ENCODE measurements around the gene CMSS1. TPM values are rescaled to one million over a fixed set of nuclear protein-coding genes. Genes with fewer than 3 reads are reported as not detected.

CMSS1 gene
- total RNA-seq, 2 donors from 2014 or later: 18.1 to 22.7 TPM

- Histone ChIP-seq H3K36me3 (no peaks in the 10 kb centered on the region), H3K4me1 (ENCODE audit: control insufficient read depth in 1 of 2, low read depth in 2 of 2) (peaks cover 40 to 79% of the 10 kb centered on the region in 2 donors), H3K27me3 (replicated peaks; ENCODE audit: insufficient read depth) (no peaks in the 10 kb centered on the region), H3K9me3 (no peaks in the 10 kb centered on the region), H3K4me3 (no peak overlapping the region), H3K27ac (peak overlapping the region; percentile 90 to 91)
- TF ChIP-seq CTCF (IDR thresholded peaks at IDR 0.05): no peak
- ATAC-seq (ENCODE audit: insufficient number of reproducible peaks, low FRiP score, low read depth): peak; percentile 72
- peak; percentile 51 for DNase-seq (ENCODE audit: low spot score)
These were observed 126.5 kb downstream of the CMSS1 start for GRCh38 chr3:99943931-99944761.

- ATAC-seq (ENCODE audit: insufficient number of reproducible peaks, low FRiP score, low read depth): peak; percentile 22
- peak overlapping the region; percentile 90 to 91 for H3K27ac ChIP-seq
- DNase-seq (ENCODE audit: low spot score): no peak
- no peak overlapping the region for H3K4me3 ChIP-seq
- no peak for TF ChIP-seq CTCF (IDR thresholded peaks at IDR 0.05)
- H3K36me3 ChIP-seq: no peaks in the 10 kb centered on the region
- no peaks in the 10 kb centered on the region for H3K27me3 ChIP-seq (replicated peaks; ENCODE audit: insufficient read depth)
- H3K4me1 ChIP-seq (ENCODE audit: control insufficient read depth in 1 of 2, low read depth in 2 of 2): peaks cover 39 to 78% of the 10 kb centered on the region in 2 donors
- no peaks in the 10 kb centered on the region for H3K9me3 ChIP-seq
These were observed 127.8 kb downstream of the CMSS1 start for GRCh38 chr3:99945328-99945995.

- Histone ChIP-seq H3K27me3 (replicated peaks; ENCODE audit: insufficient read depth) (no peaks in the 10 kb centered on the region), H3K27ac (peak overlapping the region in 1 of 2 donors; percentile 25), H3K4me1 (ENCODE audit: control insufficient read depth in 1 of 2, low read depth in 2 of 2) (peaks cover 33 to 75% of the 10 kb centered on the region in 2 donors), H3K9me3 (no peaks in the 10 kb centered on the region), H3K36me3 (no peaks in the 10 kb centered on the region), H3K4me3 (no peak overlapping the region)
- no peak for ATAC-seq (ENCODE audit: insufficient number of reproducible peaks, low FRiP score, low read depth)
- TF ChIP-seq CTCF (IDR thresholded peaks at IDR 0.05): no peak
- DNase-seq (ENCODE audit: low spot score): no peak
These were observed 129.7 kb downstream of the CMSS1 start for GRCh38 chr3:99947356-99947755.

- Histone ChIP-seq H3K4me1 (ENCODE audit: control insufficient read depth in 1 of 2, low read depth in 2 of 2) (peaks cover 32 to 67% of the 10 kb centered on the region in 2 donors), H3K27me3 (replicated peaks; ENCODE audit: insufficient read depth) (no peaks in the 10 kb centered on the region), H3K27ac (peak overlapping the region; percentile 52 to 56), H3K4me3 (no peak overlapping the region), H3K9me3 (no peaks in the 10 kb centered on the region), H3K36me3 (no peaks in the 10 kb centered on the region)
- DNase-seq (ENCODE audit: low spot score) (no peak), ATAC-seq (ENCODE audit: insufficient number of reproducible peaks, low FRiP score, low read depth) (no peak)
- no peak for TF ChIP-seq CTCF (IDR thresholded peaks at IDR 0.05)
These were observed 130.9 kb downstream of the CMSS1 start for GRCh38 chr3:99948467-99949089.
